HepG2 (cell line): Measurements from ENCODE around the gene LMAN1L. TPM values are rescaled to one million over a fixed set of nuclear protein-coding genes. Genes with fewer than 3 reads are reported as not detected.

Experiments
- TMF1 ChIP-seq: sonication (generic); formaldehyde crosslinking; IDR thresholded peaks from 2 replicates; pipeline ENCODE4 v1.8.1; 2022; ENCODE audit warnings: low read depth, missing genetic modification reagents
- WIZ ChIP-seq: sonication (generic); formaldehyde crosslinking; IDR thresholded peaks from 2 replicates; pipeline ENCODE4 v1.5.1; 2020; ENCODE audit warnings: mild to moderate bottlenecking, missing genetic modification reagents
- ZNF564 ChIP-seq: sonication (generic); formaldehyde crosslinking; IDR thresholded peaks from 2 replicates; pipeline ENCODE4 v1.8.1; 2023; ENCODE audit warnings: mild to moderate bottlenecking, missing genetic modification reagents
- polyA plus RNA-seq, 8 experiments: library from polyadenylated mRNA; depleted of rRNA in 3 of 8; stranded (reverse) in 7 of 8; unstranded in 1 of 8; fragments of >200 nt; fragmentation: Illumina TruSeq in 4 of 8; extraction: Trizol in 4 of 8; gene quantifications; 2 replicates each; pipeline versions ENCODE4 v1.2.1 to v1.2.3, GENCODE V29; 2011 to 2016; ENCODE audit warnings: low read depth in 4 of 8, missing spikeins in 1 of 8, mixed read lengths in 1 of 8; ENCODE audit not compliant: insufficient read depth in 1 of 8
- total RNA-seq, 5 experiments: library from RNA; depleted of rRNA; stranded (reverse); fragments of >200 nt; fragmentation: Illumina TruSeq; extraction: Trizol; gene quantifications; 2 replicates each; pipeline ENCODE4 v1.2.3, GENCODE V29; 2016; ENCODE audit warnings: low read depth in 1 of 5
- TF ChIP-seq, protein P1 (sequence below): sonication (generic); formaldehyde crosslinking; IDR thresholded peaks from 2 replicates; pipeline ENCODE4 v1.5.0; 2020; ENCODE audit warnings: mild to moderate bottlenecking, missing genetic modification reagents
- TF ChIP-seq, protein P2 (sequence below): sonication (generic); formaldehyde crosslinking; IDR thresholded peaks from 2 replicates; pipeline ENCODE4 v1.4.0; 2020; ENCODE audit warnings: missing genetic modification reagents
- TF ChIP-seq, protein P3 (sequence below): sonication (generic); formaldehyde crosslinking; IDR thresholded peaks from 2 replicates; pipeline ENCODE4 v1.4.0; 2020; ENCODE audit warnings: missing genetic modification reagents, borderline replicate concordance
- TF ChIP-seq, protein P4 (sequence below), 2 experiments: fragments of 450-650 bp in 1 of 2; sonication (generic) in 1 of 2; formaldehyde crosslinking; IDR thresholded peaks; 2 replicates each; pipeline versions ENCODE4 v1.5.0 to v1.8.0; 2020 to 2022; ENCODE audit warnings: mild to moderate bottlenecking in 1 of 2, missing genetic modification reagents in 1 of 2
- TF ChIP-seq, protein P5 (sequence below): sonication (generic); formaldehyde crosslinking; IDR thresholded peaks from 2 replicates; pipeline ENCODE4 v1.4.0; 2020; ENCODE audit warnings: mild to moderate bottlenecking, missing genetic modification reagents, borderline replicate concordance
- TF ChIP-seq, protein P6 (sequence below): sonication (generic); formaldehyde crosslinking; IDR thresholded peaks from 2 replicates; pipeline ENCODE4 v1.8.0; 2023; ENCODE audit warnings: mild to moderate bottlenecking, missing genetic modification reagents
- TF ChIP-seq, protein P7 (sequence below): sonication (generic); formaldehyde crosslinking; IDR thresholded peaks from 2 replicates; pipeline ENCODE4 v1.4.0; 2020; ENCODE audit warnings: mild to moderate bottlenecking, missing genetic modification reagents

Gene LMAN1L
- total and polyA plus RNA-seq, 2 of the 13 experiments (the other 11 are each of a cell fraction or from before 2014, with no cell fraction given) = not detected

DNA sequence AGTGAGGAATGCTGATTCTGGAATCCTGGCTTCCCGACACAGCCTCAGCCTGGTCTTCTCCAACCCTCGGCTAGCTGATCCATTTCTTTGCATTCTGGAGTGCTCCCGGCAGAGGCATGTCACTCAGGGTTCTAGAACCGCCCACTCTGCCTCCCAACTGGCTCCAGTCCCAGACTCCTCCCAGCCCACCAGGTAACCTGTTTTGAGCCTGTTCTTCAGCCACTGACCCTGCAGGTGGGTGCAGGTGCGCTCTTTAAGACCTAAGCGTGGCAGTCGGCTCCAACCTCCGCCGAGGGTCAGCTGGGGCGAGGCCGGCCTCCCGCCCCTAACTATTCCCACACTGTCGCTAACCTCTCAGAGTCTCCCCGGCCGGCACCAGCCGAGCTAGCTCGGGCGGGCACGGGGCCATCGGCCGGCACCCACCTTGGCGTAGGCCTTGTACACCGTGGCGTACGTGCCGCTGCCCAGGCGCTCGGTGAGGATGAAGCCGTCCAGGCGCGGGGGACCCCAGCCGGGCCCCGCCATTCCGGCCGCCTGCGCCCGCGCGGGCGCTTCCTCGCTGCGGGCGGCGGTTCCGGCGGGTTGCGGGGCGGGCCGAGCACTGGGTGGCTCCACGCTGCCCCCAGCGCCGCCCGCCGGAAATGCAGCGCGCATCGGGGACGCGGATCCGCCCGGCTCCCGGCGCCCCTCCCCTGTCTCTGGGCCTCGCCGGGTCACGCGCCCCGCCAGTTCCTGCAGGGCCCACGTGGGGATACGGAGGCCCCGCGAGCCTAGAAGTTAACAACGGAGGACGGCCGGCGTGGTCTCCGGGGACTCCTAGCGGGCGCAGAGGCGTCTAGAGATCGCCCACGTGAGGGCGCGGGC is 30.2 kb downstream of the LMAN1L start, which contains the start of gene ULK3 (continued):
- TF ChIP-seq, protein P1, sequence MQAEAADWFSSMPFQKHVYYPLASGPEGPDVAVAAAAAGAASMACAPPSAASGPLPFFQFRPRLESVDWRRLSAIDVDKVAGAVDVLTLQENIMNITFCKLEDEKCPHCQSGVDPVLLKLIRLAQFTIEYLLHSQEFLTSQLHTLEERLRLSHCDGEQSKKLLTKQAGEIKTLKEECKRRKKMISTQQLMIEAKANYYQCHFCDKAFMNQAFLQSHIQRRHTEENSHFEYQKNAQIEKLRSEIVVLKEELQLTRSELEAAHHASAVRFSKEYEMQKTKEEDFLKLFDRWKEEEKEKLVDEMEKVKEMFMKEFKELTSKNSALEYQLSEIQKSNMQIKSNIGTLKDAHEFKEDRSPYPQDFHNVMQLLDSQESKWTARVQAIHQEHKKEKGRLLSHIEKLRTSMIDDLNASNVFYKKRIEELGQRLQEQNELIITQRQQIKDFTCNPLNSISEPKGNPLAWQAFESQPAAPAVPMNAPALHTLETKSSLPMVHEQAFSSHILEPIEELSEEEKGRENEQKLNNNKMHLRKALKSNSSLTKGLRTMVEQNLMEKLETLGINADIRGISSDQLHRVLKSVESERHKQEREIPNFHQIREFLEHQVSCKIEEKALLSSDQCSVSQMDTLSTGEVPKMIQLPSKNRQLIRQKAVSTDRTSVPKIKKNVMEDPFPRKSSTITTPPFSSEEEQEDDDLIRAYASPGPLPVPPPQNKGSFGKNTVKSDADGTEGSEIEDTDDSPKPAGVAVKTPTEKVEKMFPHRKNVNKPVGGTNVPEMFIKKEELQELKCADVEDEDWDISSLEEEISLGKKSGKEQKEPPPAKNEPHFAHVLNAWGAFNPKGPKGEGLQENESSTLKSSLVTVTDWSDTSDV = no peak; the same call in 1 of the 2 replicates
- 0 out of 2 replicates have a peak, but pooled peaks have one; percentile 59 for TF ChIP-seq TMF1 (CRISPR knock-in tag)
- TF ChIP-seq, protein P2, sequence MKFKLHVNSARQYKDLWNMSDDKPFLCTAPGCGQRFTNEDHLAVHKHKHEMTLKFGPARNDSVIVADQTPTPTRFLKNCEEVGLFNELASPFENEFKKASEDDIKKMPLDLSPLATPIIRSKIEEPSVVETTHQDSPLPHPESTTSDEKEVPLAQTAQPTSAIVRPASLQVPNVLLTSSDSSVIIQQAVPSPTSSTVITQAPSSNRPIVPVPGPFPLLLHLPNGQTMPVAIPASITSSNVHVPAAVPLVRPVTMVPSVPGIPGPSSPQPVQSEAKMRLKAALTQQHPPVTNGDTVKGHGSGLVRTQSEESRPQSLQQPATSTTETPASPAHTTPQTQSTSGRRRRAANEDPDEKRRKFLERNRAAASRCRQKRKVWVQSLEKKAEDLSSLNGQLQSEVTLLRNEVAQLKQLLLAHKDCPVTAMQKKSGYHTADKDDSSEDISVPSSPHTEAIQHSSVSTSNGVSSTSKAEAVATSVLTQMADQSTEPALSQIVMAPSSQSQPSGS (CRISPR knock-in tag) = no peak
- TF ChIP-seq, protein P3, sequence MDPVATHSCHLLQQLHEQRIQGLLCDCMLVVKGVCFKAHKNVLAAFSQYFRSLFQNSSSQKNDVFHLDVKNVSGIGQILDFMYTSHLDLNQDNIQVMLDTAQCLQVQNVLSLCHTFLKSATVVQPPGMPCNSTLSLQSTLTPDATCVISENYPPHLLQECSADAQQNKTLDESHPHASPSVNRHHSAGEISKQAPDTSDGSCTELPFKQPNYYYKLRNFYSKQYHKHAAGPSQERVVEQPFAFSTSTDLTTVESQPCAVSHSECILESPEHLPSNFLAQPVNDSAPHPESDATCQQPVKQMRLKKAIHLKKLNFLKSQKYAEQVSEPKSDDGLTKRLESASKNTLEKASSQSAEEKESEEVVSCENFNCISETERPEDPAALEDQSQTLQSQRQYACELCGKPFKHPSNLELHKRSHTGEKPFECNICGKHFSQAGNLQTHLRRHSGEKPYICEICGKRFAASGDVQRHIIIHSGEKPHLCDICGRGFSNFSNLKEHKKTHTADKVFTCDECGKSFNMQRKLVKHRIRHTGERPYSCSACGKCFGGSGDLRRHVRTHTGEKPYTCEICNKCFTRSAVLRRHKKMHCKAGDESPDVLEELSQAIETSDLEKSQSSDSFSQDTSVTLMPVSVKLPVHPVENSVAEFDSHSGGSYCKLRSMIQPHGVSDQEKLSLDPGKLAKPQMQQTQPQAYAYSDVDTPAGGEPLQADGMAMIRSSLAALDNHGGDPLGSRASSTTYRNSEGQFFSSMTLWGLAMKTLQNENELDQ (CRISPR knock-in tag) = no peak
- TF ChIP-seq WIZ (CRISPR knock-in tag) = 0 out of 2 replicates have a peak, but pooled peaks have one; percentile 22
- TF ChIP-seq, protein P4, sequence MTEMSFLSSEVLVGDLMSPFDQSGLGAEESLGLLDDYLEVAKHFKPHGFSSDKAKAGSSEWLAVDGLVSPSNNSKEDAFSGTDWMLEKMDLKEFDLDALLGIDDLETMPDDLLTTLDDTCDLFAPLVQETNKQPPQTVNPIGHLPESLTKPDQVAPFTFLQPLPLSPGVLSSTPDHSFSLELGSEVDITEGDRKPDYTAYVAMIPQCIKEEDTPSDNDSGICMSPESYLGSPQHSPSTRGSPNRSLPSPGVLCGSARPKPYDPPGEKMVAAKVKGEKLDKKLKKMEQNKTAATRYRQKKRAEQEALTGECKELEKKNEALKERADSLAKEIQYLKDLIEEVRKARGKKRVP (CRISPR knock-in tag; IDR thresholded peaks at IDR 0.05) = no peak
- TF ChIP-seq, protein P5, sequence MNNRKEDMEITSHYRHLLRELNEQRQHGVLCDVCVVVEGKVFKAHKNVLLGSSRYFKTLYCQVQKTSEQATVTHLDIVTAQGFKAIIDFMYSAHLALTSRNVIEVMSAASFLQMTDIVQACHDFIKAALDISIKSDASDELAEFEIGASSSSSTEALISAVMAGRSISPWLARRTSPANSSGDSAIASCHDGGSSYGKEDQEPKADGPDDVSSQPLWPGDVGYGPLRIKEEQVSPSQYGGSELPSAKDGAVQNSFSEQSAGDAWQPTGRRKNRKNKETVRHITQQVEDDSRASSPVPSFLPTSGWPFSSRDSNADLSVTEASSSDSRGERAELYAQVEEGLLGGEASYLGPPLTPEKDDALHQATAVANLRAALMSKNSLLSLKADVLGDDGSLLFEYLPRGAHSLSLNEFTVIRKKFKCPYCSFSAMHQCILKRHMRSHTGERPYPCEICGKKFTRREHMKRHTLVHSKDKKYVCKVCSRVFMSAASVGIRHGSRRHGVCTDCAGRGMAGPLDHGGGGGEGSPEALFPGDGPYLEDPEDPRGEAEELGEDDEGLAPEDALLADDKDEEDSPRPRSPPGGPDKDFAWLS (CRISPR knock-in tag) = no peak
- TF ChIP-seq, protein P6, sequence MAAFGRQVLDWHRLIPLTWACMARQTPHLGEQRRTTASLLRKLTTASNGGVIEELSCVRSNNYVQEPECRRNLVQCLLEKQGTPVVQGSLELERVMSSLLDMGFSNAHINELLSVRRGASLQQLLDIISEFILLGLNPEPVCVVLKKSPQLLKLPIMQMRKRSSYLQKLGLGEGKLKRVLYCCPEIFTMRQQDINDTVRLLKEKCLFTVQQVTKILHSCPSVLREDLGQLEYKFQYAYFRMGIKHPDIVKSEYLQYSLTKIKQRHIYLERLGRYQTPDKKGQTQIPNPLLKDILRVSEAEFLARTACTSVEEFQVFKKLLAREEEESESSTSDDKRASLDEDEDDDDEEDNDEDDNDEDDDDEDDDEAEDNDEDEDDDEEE (CRISPR knock-in tag) = 0 out of 2 replicates have a peak, but pooled peaks have one; percentile 28
- TF ChIP-seq, protein P7, sequence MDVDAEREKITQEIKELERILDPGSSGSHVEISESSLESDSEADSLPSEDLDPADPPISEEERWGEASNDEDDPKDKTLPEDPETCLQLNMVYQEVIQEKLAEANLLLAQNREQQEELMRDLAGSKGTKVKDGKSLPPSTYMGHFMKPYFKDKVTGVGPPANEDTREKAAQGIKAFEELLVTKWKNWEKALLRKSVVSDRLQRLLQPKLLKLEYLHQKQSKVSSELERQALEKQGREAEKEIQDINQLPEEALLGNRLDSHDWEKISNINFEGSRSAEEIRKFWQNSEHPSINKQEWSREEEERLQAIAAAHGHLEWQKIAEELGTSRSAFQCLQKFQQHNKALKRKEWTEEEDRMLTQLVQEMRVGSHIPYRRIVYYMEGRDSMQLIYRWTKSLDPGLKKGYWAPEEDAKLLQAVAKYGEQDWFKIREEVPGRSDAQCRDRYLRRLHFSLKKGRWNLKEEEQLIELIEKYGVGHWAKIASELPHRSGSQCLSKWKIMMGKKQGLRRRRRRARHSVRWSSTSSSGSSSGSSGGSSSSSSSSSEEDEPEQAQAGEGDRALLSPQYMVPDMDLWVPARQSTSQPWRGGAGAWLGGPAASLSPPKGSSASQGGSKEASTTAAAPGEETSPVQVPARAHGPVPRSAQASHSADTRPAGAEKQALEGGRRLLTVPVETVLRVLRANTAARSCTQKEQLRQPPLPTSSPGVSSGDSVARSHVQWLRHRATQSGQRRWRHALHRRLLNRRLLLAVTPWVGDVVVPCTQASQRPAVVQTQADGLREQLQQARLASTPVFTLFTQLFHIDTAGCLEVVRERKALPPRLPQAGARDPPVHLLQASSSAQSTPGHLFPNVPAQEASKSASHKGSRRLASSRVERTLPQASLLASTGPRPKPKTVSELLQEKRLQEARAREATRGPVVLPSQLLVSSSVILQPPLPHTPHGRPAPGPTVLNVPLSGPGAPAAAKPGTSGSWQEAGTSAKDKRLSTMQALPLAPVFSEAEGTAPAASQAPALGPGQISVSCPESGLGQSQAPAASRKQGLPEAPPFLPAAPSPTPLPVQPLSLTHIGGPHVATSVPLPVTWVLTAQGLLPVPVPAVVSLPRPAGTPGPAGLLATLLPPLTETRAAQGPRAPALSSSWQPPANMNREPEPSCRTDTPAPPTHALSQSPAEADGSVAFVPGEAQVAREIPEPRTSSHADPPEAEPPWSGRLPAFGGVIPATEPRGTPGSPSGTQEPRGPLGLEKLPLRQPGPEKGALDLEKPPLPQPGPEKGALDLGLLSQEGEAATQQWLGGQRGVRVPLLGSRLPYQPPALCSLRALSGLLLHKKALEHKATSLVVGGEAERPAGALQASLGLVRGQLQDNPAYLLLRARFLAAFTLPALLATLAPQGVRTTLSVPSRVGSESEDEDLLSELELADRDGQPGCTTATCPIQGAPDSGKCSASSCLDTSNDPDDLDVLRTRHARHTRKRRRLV (CRISPR knock-in tag) = no peak
- peak; percentile 46; the same call in 1 of the 2 replicates for TF ChIP-seq ZNF564 (CRISPR knock-in tag)
